CD4-positive, alpha-beta T cell (primary cell): ENCODE measurements around the gene KCNC1. TPM values are rescaled to one million over a fixed set of nuclear protein-coding genes. Genes with fewer than 3 reads are reported as not detected.

ENCODE experiments used
- ATAC-seq: fragments of 200-7000 bp; cut with Tn5 transposase; one replicate; pipeline ENCODE4 v1.10.0; 2022; ENCODE audit warnings: mild to moderate bottlenecking; ENCODE audit not compliant: poor library complexity
- CTCF ChIA-PET: fragments of 350-600 bp; sonication (Branson Sonifier 250); formaldehyde crosslinking; loops from one replicate; lab custom pipeline; 2021; ENCODE audit warnings: antibody characterized with exemption, inconsistent platforms; lab: Charles Lee
- POLR2A ChIA-PET: fragments of 350-600 bp; sonication (Branson Sonifier 250); formaldehyde crosslinking; loops from one replicate; lab custom pipeline; 2021; ENCODE audit warnings: antibody characterized with exemption, inconsistent platforms; lab: Charles Lee
- DNase-seq, 14 experiments: peaks; one replicate each; pipeline ENCODE4 v3.0.0-alpha.2; 2013 to 2020; ENCODE audit warnings: mixed read lengths in 2 of 14
- H3K27ac ChIP-seq, 2 donors: one replicate each; pipeline versions ENCODE4 v1.5.1 to v1.7.0; 2013; ENCODE audit warnings: low read length in 2 of 2, low read depth in 1 of 2, mild to moderate bottlenecking in 1 of 2
- H3K27me3 ChIP-seq, 2 experiments: 1 replicate in 1 of 2; 2 replicates in 1 of 2; pipeline versions ENCODE4 v1.6.1 to v1.7.0; 2013; ENCODE audit warnings: low read length in 2 of 2, control low read depth in 1 of 2, mild to moderate bottlenecking in 1 of 2, moderate library complexity in 1 of 2; ENCODE audit not compliant: insufficient read depth in 2 of 2, control insufficient read depth in 1 of 2
- H3K36me3 ChIP-seq: one replicate; pipeline ENCODE4 v1.6.1; 2013; ENCODE audit warnings: low read length, control low read depth; ENCODE audit not compliant: insufficient read depth
- H3K4me1 ChIP-seq: one replicate; pipeline ENCODE4 v1.6.1; 2013; ENCODE audit warnings: low read length, control low read depth; ENCODE audit not compliant: insufficient read depth
- H3K4me3 ChIP-seq: one replicate; pipeline ENCODE4 v1.5.1; 2013; ENCODE audit warnings: mild to moderate bottlenecking, low read length, moderate library complexity
- H3K9me3 ChIP-seq, 2 experiments: 1 replicate in 1 of 2; 2 replicates in 1 of 2; pipeline versions ENCODE4 v1.6.1 to v1.7.0; 2013; ENCODE audit warnings: low read length in 2 of 2, mild to moderate bottlenecking in 2 of 2, control low read depth in 1 of 2, moderate library complexity in 1 of 2; ENCODE audit not compliant: control insufficient read depth in 1 of 2, insufficient read depth in 1 of 2
- H3K27ac Mint-ChIP-seq: one replicate; pipeline ENCODE4 v1.8.0; 2020; ENCODE audit warnings: mixed read lengths
- H3K27me3 Mint-ChIP-seq: one replicate; pipeline ENCODE4 v1.8.0; 2021; ENCODE audit warnings: mixed read lengths
- H3K36me3 Mint-ChIP-seq: one replicate; pipeline ENCODE4 v1.8.0; 2021; ENCODE audit warnings: low read depth, mixed read lengths
- H3K4me1 Mint-ChIP-seq: one replicate; pipeline ENCODE4 v1.8.0; 2021; ENCODE audit warnings: low read depth, mixed read lengths
- H3K4me3 Mint-ChIP-seq: one replicate; pipeline ENCODE4 v1.8.0; 2020; ENCODE audit warnings: mild to moderate bottlenecking, mixed read lengths
- H3K9me3 Mint-ChIP-seq: one replicate; pipeline ENCODE4 v1.8.0; 2020; ENCODE audit warnings: mixed read lengths
- CTCF ChIP-seq: fragments of 200-600 bp; IDR thresholded peaks from one replicate; pipeline ENCODE4 v1.8.0; 2022; ENCODE audit warnings: antibody characterized with exemption, mild to moderate bottlenecking
- intact Hi-C, 2 experiments: fragments of 100-400 bp; cut with DNase I in 1 of 2; cut with micrococcal nuclease in 1 of 2; formaldehyde crosslinking; loops; one replicate each; pipeline versions ENCODE4 v1.15.1 to v1.9.0; 2023 to 2025; cut with DNase I, micrococcal nuclease
- polyA plus RNA-seq, 2 donors: library from polyadenylated mRNA; unstranded; fragments of 120-200 nt; gene quantifications; one replicate each; pipeline ENCODE4 v1.2.1, GENCODE V29; 2013
- total RNA-seq, 174 experiments: library from RNA in 2 of 174; stranded (reverse) in 2 of 174; gene quantifications; one replicate each; pipeline ENCODE4 v1.2.3 and lab custom pipeline; 2021 to 2026

The KCNC1 gene
- total RNA-seq (not detected), total RNA-seq (lab: John Stamatoyannopoulos, UW) (0 to 0.40 (median 0) reads per million in 172 experiments)
- 1.2 TPM for polyA plus RNA-seq (2013, experiment 1 of 2)
- 0.83 TPM for polyA plus RNA-seq (2013, experiment 2 of 2)

DNA sequence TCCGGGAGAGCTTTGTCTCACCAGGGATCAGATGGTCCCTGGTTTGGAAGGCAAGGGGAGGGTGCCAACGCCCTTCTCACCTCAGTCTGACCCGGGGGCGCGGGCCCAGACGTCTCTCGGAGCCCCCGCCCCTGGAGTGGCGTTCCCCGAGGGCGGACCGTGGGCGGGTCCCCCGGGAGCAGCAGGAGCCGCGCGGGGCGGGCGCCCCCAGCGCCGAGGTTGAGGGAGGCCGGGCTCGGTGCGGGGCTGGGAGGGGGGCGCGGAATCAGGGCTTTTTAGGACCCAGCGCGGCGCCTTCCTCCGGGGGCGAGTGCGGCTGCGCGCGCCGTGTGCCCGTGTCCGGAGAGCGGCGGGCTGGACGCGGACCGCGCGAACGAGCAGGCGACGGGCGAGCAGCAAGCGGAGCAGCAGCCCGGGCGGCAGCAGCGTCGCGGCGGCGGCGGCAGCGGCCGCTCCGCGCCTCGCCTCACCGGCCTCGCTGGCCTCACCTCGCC is at the start of gene KCNC1:
KCNC1 (plus strand) TSS at position 364 of the 494 bp plus-strand sequence. CDS start 1,222 bp downstream, outside the sequence.
- ChIA-PET CTCF (no interaction called here), POLR2A (no interaction called here)
- no peak within 1 kb of the TSS for H3K27ac Mint-ChIP-seq
- H3K36me3 Mint-ChIP-seq, result no peaks in the 10 kb centered on the region
- H3K4me1 Mint-ChIP-seq, result peaks cover 10% of the 10 kb centered on the region
- no peak for DNase-seq
- H3K4me3 Mint-ChIP-seq, result peak within 1 kb of the TSS; percentile 48
- no peaks in the 10 kb centered on the region for H3K9me3 Mint-ChIP-seq
- no peak for TF ChIP-seq CTCF
- peaks cover 4% of the 10 kb centered on the region for H3K4me1 ChIP-seq
- intact Hi-C loops, result no loop called here
- H3K27ac ChIP-seq, result no peak within 1 kb of the TSS
- peaks cover 60% of the 10 kb centered on the region for H3K27me3 Mint-ChIP-seq
- H3K4me3 ChIP-seq, result no peak within 1 kb of the TSS
- no peak for ATAC-seq
- peaks cover 0 to 21% of the 10 kb centered on the region in 2 experiments for H3K9me3 ChIP-seq
- H3K27me3 ChIP-seq, result peaks cover 43 to 69% of the 10 kb centered on the region in 2 experiments
- no peaks in the 10 kb centered on the region for H3K36me3 ChIP-seq

- H3K9me3 Mint-ChIP-seq, result no peaks in the 10 kb centered on the region
- intact Hi-C loops, result no loop called here
- Histone ChIP-seq H3K9me3 (peaks cover 0 to 11% of the 10 kb centered on the region in 2 experiments), H3K36me3 (no peaks in the 10 kb centered on the region), H3K27ac (no peak overlapping the region), H3K27me3 (peaks cover 7 to 11% of the 10 kb centered on the region in 2 experiments), H3K4me3 (no peak overlapping the region), H3K4me1 (no peaks in the 10 kb centered on the region)
- H3K36me3 Mint-ChIP-seq, result no peaks in the 10 kb centered on the region
- H3K4me1 Mint-ChIP-seq, result no peaks in the 10 kb centered on the region
- H3K27ac Mint-ChIP-seq, result no peak overlapping the region
- no peak for DNase-seq
- TF ChIP-seq CTCF, result no peak
- ChIA-PET CTCF (no interaction called here), POLR2A (no interaction called here)
- no peak overlapping the region for H3K4me3 Mint-ChIP-seq
- H3K27me3 Mint-ChIP-seq, result peaks cover 36% of the 10 kb centered on the region
- no peak for ATAC-seq
These were observed 48.2 kb upstream of the KCNC1 start for GRCh38 chr11:17686231-17686980.

- Mint-ChIP-seq H3K27ac (no peak overlapping the region), H3K36me3 (no peaks in the 10 kb centered on the region), H3K4me3 (no peak overlapping the region), H3K9me3 (no peaks in the 10 kb centered on the region), H3K4me1 (no peaks in the 10 kb centered on the region), H3K27me3 (peaks cover 31% of the 10 kb centered on the region)
- ATAC-seq (no peak), DNase-seq (no peak)
- H3K4me1 ChIP-seq, result no peaks in the 10 kb centered on the region
- ChIA-PET CTCF (no interaction called here), POLR2A (no interaction called here)
- no peak overlapping the region for H3K4me3 ChIP-seq
- TF ChIP-seq CTCF, result no peak
- H3K9me3 ChIP-seq, result peaks cover 0 to 11% of the 10 kb centered on the region in 2 experiments
- H3K27ac ChIP-seq, result no peak overlapping the region
- intact Hi-C loops, result no loop called here
- H3K36me3 ChIP-seq, result no peaks in the 10 kb centered on the region
- peaks cover 15 to 17% of the 10 kb centered on the region in 2 experiments for H3K27me3 ChIP-seq
These were observed 46.5 kb upstream of the KCNC1 start for GRCh38 chr11:17687946-17688670.
